ENCODE data around the gene OTUB2. TPM values are rescaled to one million over a fixed set of nuclear protein-coding genes. Genes with fewer than 3 reads are reported as not detected.

Gene OTUB2
- total RNA-seq, 2 donors from 2014 or later = 2.0 to 4.7 TPM

- DNase-seq = peak in 1 of 2 donors; percentile 53
- no peak for ATAC-seq
- intact Hi-C loops (cut with DNase I, micrococcal nuclease) = no loop called here
Measured at GRCh38 chr14:93994919-93995682, 31.0 kb upstream of the OTUB2 start.

GRCh38 chr14:93996130-93996695, 29.9 kb upstream of the OTUB2 start:
- ATAC-seq = no peak
- intact Hi-C loops (cut with DNase I, micrococcal nuclease) = no loop called here
- no peak for DNase-seq

GRCh38 chr14:93997082-93997481, 29.1 kb upstream of the OTUB2 start, which contains the start of gene CCDC197:
CCDC197 (plus strand) TSS chr14:93997301; CDS start chr14:93998132, 831 bp downstream.
- intact Hi-C loops (cut with DNase I, micrococcal nuclease) = no loop called here
- DNase-seq = no peak
- no peak for ATAC-seq

- intact Hi-C loops (cut with DNase I, micrococcal nuclease) = no loop called here
- DNase-seq (peak in 1 of 2 donors; percentile 36), ATAC-seq (peak; percentile 85)
Measured at GRCh38 chr14:93997916-93998870, 27.9 kb upstream of the OTUB2 start.

- intact Hi-C loops (cut with DNase I, micrococcal nuclease) = no loop called here
- ATAC-seq = no peak
- DNase-seq = no peak
Measured at GRCh38 chr14:93998871-93999403, 27.2 kb upstream of the OTUB2 start.

- intact Hi-C loops (cut with DNase I, micrococcal nuclease) = no loop called here
- ATAC-seq (no peak), DNase-seq (no peak)
Measured at GRCh38 chr14:93999573-93999972, 26.6 kb upstream of the OTUB2 start.

- ATAC-seq (no peak), DNase-seq (no peak)
- intact Hi-C loops (cut with DNase I, micrococcal nuclease) = loop anchor here (5.0 to 10.0 kb wide), 2 partner anchors 55 to 63 kb away; no protein-coding TSS in a partner anchor
Measured at GRCh38 chr14:94000267-94000666, 25.9 kb upstream of the OTUB2 start.

GRCh38 chr14:94001016-94001415, 25.1 kb upstream of the OTUB2 start:
- intact Hi-C loops (cut with DNase I, micrococcal nuclease) = loop anchor here (5.0 to 10.0 kb wide), 2 partner anchors 56 to 64 kb away; no protein-coding TSS in a partner anchor
- ATAC-seq (no peak), DNase-seq (no peak)

- intact Hi-C loops (cut with DNase I, micrococcal nuclease) = loop anchor here (5.0 to 10.0 kb wide), 2 partner anchors 57 to 64 kb away; no protein-coding TSS in a partner anchor
- ATAC-seq = peak; percentile 82
- peak; percentile 46 to 56 for DNase-seq
Measured at GRCh38 chr14:94001501-94002396, 24.4 kb upstream of the OTUB2 start.

GRCh38 chr14:94003397-94003796, 22.7 kb upstream of the OTUB2 start:
- intact Hi-C loops (cut with DNase I, micrococcal nuclease) = loop anchor here (5.0 to 10.0 kb wide), 2 partner anchors 59 to 66 kb away; no protein-coding TSS in a partner anchor
- no peak for DNase-seq
- ATAC-seq = no peak

- no peak for DNase-seq
- ATAC-seq = no peak
- intact Hi-C loops (cut with DNase I, micrococcal nuclease) = loop anchor here (5.0 to 10.0 kb wide), 2 partner anchors 59 to 67 kb away; no protein-coding TSS in a partner anchor
Measured at GRCh38 chr14:94004015-94004414, 22.1 kb upstream of the OTUB2 start.

GRCh38 chr14:94005324-94006073, 20.6 kb upstream of the OTUB2 start:
- ATAC-seq (no peak), DNase-seq (no peak)
- intact Hi-C loops (cut with DNase I, micrococcal nuclease) = loop anchor here in 1 of 2 donors (10.0 kb wide), 1 partner anchor 61 kb away; no protein-coding TSS in a partner anchor

- DNase-seq (no peak), ATAC-seq (no peak)
- intact Hi-C loops (cut with DNase I, micrococcal nuclease) = loop anchor here in 1 of 2 donors (10.0 kb wide), 1 partner anchor 63 kb away; no protein-coding TSS in a partner anchor
Measured at GRCh38 chr14:94008234-94008633, 17.9 kb upstream of the OTUB2 start.

- ATAC-seq (no peak), DNase-seq (no peak)
- intact Hi-C loops (cut with DNase I, micrococcal nuclease) = loop anchor here in 1 of 2 donors (10.0 kb wide), 1 partner anchor 65 kb away; no protein-coding TSS in a partner anchor
Measured at GRCh38 chr14:94009767-94010166, 16.4 kb upstream of the OTUB2 start.

GRCh38 chr14:94010625-94011024, 15.5 kb upstream of the OTUB2 start:
- intact Hi-C loops (cut with DNase I, micrococcal nuclease) = no loop called here

GRCh38 chr14:94011795-94012194, 14.3 kb upstream of the OTUB2 start:
- no peak for DNase-seq
- ATAC-seq = no peak
- intact Hi-C loops (cut with DNase I, micrococcal nuclease) = no loop called here

More at GRCh38 chr14:94010625-94011024, 15.5 kb upstream of the OTUB2 start:
- ATAC-seq (no peak), DNase-seq (no peak)

GRCh38 chr14:94014382-94014781, 11.8 kb upstream of the OTUB2 start:
- DNase-seq = no peak
- intact Hi-C loops (cut with DNase I, micrococcal nuclease) = no loop called here
- ATAC-seq = no peak

Data from left colon (tissue), 2 donors.